NCI-H226 (cell line): Measurements from ENCODE around the gene CYGB.

Experiments used
- DNase-seq: peaks from one replicate; pipeline ENCODE4 v3.0.0-alpha.2; 2015

CYGB gene

DNA sequence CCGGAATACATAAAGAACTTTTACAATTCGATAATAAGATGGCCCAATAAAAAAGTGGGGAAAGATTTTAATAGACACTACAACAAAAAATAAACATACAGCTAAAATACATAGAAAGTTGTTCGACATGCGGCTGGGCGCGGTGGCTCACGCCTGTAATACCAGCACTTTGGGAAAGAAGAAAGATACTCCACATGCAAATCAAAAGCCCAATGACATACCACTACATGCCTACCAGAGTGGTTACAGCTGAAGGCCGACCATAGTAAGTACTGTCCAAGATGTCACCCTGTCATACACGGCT lies 11.7 kb upstream of the CYGB start:
- DNase-seq, result no peak

DNA sequence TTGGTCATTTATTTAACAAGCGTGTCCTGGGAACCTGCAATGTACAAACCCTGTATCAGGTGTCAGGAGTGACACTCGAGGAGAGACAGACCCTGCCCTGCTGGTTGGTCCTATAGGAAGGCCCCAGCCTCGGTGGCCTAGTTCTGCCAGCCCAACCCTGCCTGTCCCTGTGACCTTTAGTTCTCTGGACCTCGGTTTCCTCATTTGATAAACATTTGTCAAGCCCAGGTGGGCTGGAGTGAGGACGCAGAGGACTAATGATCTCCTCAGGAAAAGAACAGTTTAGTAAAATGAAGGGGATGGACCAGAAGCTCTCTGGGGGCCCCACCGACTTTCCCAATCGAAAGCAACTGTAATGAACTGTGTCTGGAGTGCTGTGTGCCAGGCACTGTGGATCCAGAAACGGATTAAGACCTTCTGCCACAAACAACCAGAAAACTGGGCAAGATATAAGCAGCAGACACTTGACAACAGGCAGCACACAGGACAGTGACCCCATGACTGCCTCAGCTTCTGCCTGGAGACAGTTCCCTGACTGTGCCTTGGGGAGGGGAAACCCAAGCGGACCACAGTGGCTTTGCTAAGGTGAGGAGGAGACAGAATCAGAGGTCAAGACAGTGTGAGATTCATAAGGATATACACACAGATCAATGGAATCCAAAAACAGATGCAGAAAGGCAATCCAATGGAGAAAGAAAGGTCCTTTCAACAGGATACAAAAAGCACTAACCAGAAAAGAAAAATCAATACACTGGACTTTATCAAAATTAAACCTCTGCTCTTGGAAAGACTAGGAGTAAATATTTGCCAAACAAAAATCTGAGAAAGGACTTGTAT lies 11.1 kb upstream of the CYGB start:
- no peak for DNase-seq

DNA sequence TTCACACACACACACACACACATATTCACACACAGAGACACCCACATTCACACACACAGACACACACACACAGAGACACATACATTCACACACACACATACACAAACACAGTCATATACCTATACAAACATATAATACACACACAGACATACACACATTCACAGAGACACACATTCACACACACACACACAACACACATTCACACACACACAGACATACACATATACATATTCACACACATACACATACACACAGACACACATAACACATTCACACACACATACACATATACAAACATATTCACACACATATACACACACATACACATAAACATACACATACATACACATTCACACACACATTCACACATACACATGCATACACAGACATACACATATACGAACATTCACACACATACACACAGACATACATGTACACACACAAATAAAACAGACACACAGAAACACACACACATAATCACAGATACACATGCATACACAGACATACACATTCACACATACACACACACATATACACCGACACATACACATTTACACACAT lies 10.2 kb upstream of the CYGB start:
- no peak for DNase-seq

DNA sequence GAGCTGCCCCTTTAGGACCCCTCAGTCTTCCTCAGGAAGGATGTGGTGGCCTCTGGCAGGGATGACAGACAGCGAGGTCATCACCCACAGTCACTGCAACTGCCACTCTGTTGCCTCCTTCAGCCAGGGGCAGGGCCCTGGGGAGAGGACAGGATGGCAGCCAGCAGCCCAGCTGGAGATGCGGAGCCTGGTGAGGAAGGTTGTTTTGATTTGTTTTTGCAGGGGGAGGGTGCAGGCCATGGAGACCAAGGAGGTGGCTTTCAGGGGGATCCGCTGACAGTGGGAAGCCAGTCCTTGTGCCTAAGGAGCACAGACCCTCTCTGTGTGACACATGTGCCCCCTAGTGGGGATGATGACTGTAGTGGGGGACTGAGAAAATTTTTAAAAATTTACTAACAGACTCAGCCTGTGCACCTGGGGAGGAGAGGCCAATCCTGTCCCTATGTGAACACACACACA lies 9.7 kb upstream of the CYGB start:
- no peak for DNase-seq

DNA sequence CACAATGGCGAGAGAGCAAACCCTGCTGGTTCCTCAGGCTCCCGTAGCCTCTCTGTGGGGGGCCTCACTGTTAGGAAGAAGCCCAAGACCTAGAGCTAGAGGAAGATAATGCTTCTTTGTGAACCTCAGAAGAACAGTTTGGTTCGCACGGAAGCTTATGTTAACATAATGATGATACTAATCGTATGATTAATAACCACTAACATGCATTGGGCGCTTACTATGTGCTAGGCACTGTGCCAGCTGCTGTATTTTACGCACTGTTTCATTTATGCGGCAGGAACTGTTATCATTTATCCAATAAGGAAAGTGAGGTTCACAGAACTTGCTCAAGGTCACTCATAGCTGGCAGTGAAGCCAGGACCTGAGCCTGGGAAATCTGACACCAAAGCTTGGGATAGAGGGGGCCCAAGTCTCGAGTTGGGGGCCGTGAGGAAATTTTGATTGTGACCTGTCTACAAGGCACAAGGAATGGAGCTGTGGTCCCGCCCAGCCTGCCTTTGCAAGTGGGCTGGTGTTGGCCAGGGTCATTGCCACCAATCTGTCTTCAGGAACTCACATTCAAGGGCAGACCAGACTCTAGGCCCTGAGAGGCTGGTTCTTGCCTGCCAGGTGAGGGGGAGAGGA lies 9.2 kb upstream of the CYGB start:
- no peak for DNase-seq

DNA sequence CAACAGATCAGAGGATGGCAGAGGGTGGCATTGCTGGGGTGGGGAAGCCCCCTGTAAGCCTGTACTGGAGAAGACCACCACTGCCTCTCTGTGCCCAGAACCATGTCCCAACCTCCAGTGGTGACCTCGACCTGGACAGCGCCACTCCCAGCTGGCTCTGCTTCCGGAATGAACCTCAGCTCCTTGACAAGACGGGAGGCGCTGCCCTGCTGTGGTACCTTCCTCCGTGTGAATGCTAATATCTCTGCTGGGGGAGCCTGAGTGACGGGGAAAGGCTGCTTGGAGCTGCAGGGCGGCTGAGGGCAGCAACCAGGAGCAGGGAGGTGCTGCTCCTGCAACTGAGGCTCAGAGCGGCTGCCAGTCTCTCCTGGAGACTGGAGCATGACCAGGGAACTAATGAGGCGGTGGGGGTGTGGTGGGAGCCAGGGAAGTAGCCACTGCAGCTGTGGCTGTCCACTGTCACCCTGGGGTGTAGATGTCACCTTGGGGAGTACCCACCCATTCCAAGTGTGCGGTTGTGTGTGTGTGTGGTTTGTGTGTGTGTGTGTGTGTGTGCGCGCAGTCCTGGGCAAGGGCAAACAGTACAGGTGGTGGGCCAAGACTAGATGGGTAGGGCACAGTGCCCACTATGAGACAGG lies 8.5 kb upstream of the CYGB start:
- DNase-seq, result no peak

DNA sequence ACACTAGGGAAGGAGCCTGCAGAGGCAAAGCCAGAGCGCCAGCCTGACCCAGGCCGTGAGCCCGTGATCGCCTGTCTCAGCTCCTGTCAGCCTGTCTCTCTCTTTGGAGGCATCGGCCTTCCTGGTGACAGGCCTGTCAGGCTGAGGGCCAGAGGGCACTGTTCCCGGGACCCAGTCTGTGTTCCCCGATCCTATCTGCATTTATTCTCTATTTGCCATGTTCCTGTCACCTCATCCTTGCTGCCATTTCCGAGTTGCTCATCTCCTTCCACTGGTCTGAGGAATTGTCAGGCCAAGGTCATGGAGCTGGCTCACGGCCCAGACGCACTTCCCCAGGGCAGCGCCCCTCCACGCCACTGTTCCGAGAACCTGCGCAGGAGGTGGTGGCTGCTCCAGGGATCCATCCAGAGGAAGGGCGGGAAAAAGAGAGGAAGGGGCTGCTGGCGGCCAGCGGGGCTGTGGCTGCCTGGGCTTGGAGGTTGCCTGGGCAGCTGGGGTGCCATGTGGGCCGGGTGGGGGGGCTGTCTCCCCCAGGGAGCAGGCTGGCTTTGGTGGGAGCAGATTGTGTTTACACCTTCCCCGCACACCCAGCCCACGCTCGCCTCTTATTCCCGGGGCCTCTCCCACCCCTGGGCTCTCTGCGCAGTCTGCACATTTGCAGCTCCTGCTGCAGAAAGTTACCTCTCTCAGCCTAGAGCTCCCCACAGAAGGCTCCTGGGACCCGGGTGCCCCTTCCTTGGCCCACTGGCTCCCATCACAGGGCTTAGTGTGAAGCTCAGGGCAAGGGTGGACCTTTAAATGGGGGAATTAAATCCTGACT lies 7.2 kb upstream of the CYGB start:
- no peak for DNase-seq

DNA sequence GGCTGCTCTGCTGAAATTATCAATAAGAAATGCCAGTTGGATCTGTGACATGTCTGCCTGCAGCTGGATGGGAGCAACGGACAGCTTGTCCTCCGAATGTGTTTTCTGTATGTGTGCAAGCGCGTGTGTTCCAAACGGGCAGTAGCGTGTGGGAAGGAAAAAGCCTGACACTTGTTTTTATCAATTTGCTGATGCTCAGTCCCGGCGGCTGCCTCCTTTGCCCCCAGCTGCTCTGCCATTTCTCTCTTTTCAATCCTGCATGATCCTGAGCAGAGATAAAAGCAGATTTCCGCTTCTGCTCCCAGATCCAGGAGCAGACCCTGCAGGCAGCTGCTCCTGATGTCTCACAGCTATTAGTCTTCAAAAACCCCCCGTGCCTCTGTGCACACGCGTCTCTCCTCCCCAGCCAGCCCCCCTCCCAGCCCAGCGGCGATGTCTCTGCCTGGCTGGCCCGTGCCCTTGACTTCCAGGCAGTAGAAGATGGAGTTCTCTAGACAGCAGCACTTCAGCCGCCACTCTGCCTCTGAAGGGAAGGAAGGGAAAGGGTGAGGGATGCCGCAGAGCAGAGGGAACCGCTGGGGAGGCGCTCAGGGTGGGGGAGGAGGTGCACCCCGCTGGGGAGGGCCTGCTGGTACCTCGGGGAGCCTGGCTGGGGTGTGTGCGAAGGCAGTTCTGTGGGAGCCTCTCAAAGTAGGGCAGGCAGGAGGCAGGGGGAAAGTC lies 6.5 kb upstream of the CYGB start:
- no peak for DNase-seq

DNA sequence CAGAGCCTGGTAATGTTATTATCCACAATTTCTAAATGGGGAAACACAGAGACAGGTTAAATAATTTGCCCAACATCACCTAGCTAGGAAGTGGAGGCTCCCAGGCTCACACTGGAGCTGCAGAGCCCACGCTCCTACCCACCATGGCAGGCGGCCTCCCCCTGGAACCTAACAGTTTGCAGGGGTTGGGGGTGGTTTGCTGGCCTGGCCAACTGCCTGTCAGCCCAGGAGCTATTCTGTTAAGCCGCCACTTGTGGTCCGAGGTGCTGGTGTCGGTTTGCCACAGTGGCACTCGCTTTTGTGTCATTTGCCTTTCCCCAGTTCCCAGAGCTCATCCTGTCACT lies 5.9 kb upstream of the CYGB start:
- no peak for DNase-seq

DNA sequence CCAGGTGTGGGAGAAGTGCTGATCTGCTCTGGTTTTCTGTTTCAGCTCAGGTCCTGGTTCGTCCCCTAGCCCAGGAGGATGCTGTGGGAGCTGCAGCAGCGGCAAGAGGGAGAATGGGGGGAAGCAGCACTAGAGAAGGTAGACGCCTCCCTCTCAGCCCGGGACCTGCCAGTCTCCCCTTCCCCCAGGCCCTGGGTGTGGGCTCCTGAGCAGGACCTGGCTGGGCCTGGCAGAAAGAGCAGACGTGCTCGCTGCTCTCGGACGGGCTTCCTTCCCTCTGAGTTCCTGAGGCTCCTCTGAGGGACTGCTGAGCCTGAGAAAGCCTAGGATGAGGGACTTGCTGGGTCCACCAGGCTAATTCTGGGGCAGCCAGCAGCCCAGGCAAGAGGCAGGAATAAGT lies 5.5 kb upstream of the CYGB start:
- DNase-seq, result no peak

DNA sequence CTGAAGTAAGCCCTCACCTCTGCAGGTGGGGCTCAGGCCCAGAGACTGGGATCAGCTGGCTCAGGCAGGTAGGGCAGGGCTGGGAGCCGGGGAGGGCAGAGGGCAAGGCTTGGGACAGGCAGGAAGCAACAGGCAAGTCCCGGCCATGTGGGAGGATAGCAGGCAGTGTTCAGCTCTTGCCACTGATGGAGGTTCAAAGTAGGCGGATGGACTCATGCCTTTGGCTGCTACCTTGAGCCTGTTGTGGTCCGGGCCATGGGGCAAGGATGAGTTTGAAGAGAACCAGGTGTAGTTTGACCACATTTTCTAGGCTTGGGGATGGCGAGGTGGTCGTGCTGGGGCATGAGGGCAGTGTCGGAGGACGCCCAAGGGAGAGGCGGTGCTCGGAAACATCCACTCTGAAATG lies 5.1 kb upstream of the CYGB start:
- DNase-seq, result no peak

DNA sequence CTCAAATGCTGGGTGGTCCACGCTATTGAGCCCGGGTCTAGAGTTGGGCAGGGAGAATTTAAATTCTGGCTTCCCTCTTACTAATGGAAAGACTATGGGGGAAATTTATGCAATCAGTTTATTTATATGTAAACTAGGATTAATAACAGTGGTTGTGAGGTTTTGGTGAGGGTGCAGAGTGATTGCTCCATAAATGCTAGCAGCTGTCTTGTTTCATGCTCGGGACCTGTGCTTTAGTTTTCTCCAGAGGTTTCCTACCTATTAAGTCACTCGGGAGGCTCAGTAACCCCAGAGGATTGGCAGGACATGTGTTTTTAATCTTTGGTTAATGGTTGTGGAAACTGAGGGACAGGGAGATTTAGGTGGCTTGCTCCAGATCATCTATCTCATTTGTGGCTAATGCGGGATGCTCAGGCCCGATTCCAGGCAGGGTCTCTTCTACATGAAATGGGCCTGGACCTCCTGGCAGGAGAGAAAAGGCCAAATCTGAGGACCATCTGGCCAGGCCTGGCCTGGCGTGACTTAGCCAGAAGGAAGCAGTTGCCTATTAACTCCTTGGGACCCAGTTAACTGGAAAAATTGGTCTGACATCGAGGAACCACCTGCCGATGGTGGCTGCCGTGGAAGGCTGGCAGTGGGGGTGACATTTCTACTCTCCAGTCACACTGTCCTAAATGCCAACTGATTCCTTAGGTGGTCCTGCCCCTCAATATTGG lies 4.4 kb upstream of the CYGB start:
- DNase-seq, result no peak

DNA sequence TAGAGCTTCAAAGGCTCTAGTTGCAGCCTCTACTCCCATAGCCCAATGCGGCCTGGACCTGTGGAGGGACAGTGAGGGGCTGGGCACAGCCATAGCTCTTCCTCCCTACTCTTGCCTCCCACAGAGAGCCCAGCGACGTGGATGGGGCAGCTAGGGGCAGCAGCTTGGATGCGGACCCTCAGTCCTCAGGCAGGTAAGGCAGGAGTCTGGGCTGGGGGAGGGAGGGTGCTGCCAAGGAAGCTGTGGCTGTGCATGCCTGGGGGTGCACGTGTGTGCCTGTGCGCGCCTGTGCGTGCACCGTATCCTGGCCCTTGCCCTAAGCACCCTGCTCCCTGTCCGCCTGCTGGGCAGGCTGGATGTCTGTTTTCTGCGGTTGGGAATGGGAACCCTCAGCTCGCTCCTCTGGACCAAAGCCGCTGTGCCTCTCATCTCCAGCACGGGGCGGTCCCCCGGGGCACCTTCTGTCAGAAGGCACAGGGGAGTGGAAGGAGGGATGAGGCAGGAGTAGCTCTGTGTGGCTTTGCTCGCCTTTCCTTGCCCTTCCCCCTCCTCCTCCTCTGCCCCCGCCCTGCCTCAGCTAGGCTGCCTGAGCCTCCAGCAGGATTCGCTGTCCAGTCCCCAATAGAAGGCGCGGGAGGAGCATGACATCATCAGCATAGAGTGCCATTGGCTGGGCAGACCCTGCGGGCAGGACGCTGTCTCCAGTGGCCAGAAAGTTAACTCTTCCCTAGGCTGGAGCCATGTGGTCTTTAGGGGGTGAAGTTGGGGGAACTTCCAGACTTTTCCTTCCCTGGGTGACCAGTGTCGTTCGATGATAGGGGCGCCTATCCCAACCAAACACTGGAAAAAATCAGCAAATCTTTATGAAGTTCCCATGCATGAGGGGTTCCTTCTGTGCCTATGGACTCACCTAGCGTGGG lies 3.1 kb upstream of the CYGB start:
- DNase-seq, result peak; percentile 96

DNA sequence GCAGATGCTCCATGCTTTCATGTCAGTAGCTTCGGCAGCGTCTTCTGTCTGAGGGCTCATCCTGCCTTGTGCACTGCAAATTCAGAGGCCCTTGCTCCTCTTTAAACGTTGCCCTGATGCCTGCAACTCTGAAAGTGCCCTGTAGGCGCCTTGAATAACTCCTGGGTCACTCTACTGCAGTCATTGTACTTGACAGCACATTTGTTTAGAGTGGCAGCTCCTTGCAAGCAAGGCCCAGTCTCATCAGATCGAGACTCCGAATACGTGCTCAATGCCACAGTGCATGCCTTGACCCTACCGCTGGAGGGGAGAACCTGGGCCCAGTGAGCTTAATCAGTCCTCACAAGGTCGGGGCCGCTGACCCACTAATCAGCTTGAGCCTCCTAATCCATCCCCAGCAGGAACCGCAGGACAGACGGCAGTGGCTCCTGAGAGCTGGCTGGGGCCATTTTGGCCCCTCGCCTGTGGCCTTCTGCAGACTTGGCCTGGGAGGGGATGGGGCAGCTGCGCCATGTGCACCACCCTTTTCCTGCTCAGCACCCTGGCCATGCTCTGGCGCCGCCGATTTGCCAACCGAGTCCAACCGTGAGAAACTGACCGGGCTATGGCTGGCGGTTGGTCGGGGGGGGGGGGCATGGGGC lies 2.2 kb upstream of the CYGB start, which contains the start of gene PRCD:
PRCD (plus strand) TSS at position 414 of the 641 bp plus-strand sequence; CDS start at position 512, 98 bp downstream.
- no peak for DNase-seq

DNA sequence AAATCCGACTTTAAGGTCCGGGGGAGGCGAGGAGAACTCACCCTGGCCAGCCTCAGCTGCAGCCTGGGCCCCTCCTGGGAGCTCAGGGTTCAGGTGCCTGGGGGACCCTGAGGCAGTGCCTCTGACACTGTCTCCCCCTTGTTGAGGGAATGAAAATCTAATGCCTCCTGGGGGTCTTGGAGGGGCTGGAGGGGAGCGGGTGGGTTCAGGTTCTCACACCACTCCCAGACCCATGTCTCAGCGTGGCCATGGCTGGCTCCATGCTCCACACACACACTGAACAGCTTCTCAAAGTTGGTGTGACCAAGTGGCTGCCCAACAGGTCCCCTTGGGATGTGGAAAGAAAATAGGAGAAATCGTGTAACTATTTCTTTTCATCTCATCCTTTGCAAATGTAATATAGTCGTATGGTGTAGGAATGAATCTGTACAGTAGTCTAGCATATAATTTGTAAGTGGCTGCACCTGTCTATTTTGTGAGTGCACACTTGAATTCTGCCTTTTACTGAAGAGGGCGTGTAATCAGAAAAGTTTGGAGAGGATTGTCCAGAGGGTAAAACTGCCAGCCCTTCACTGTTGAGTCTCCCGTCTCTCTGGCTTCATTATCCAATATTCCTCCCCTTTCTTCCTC lies 1.5 kb upstream of the CYGB start:
- DNase-seq, result no peak

DNA sequence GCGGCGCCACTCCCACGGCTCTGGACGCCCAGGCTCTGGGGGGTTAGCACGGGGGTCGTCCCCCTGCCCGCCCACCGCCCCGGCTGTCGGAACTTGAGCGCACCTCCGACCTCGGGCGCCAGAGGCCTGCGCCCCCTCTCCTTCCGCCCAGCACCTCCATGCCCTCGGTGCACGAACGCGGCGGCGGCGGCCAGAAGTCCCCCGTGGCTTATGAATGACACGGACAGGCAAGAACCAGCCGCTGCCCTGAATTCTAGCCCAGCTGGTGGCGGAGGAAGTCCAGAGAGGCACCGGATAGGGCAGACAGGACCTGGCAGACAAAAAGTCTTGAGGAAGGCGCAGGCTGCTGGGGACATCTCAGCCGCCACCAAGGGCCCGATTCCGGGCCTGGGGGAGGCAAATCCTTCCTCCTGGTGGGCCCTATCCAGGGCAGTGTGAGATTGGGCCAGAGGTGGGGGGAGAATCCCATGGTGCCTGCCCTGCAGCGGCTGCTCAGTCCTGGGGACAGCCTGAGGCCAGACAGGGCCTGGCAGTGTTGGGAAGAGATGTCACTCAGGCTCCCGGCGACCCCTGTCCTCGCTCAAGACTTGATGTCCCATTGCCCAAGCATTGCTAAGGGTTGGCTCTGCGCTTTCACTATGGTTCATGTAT lies 897 bp upstream of the CYGB start:
- no peak for DNase-seq

DNA sequence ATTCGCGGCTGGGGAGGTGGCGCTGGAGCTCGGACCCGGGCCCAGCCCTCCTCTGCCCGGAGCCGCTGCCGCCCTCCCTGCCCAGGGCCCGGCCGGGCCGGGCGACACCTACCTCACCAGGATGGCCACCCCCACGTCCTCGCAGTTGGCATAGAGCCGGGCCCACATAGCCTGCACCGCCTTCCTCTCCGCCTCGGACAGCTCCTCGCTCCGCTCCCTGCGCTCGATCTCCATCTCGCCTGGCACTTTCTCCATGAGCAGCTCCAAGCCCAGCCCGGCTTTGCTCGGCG lies 276 bp downstream of the CYGB start:
- DNase-seq, result no peak

DNA sequence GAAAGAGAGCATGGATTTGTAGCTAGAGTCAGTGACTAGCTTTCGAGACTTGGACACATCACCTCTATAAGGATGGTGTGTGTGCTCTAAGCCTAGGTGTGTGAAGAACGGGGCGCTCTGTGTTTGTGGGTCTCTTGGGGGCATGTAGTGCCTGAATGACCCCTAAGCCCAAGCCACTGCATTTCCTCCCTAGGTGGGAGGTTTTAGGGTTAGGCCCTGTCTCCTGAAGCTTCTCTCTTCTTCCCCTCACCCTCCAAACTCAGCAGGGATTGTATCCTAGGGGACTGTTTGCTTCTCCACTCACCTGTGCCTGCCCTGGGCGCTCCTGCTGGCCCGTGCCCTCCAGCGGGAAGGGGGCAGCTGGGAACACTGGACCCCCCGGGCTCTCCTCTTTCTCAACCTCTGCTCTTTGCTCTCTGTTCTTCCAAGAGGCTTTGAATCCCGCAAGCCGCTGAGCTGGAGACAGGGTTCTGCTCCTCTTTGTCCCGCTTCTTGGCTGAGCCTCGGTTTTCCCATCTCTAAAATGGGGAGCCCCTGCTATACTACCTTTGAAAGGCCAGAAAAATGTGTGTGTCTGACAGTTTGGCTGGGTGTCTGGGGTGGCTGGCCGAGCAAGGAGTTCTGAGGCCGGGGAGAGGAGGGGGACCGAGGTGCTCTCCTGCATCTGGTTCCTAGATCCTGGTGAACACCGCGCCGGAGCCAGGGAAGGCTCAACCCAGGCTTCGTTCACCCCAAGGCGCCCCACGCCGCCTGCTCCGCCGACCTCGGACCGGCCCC lies 810 bp downstream of the CYGB start:
- DNase-seq, result no peak
